DOHH2 (cell line): ENCODE results near the gene FASLG.

Source experiments
- EZH2phosphoT487 ChIP-seq: fragments of 200-600 bp; sonication (generic); IDR thresholded peaks from 2 replicates; pipeline ENCODE4 v1.6.1; 2017; ENCODE audit warnings: borderline replicate concordance, mild to moderate bottlenecking, antibody characterized with exemption, low read length, moderate library complexity, mixed read lengths
- TF ChIP-seq, protein P1 (sequence below): fragments of 200-600 bp; sonication (generic); IDR thresholded peaks from one replicate; pipeline ENCODE4 v1.5.1; 2014; ENCODE audit warnings: antibody characterized with exemption, mild to moderate bottlenecking, low read depth, low read length; ENCODE audit not compliant: poor library complexity, severe bottlenecking

DNA sequence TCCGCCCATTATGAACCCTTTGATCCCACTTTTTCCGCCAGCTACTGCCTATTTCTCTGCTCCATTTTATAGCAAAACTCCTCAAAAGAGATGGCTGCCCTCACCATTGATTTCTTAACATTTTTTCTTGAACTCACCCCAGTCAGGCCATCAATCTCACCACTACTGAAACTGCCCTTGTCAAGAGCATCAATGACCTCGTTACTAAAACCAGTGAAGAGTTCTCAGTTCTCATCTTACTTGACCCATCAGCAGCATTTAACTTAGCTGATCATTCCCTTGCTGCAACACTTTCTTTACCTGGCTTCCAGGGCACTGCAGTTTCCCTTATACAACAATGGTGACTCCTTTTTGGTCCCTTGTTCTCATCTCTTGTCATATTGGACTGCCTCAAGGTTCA is 35.2 kb upstream of the FASLG start:
- TF ChIP-seq, protein P1, sequence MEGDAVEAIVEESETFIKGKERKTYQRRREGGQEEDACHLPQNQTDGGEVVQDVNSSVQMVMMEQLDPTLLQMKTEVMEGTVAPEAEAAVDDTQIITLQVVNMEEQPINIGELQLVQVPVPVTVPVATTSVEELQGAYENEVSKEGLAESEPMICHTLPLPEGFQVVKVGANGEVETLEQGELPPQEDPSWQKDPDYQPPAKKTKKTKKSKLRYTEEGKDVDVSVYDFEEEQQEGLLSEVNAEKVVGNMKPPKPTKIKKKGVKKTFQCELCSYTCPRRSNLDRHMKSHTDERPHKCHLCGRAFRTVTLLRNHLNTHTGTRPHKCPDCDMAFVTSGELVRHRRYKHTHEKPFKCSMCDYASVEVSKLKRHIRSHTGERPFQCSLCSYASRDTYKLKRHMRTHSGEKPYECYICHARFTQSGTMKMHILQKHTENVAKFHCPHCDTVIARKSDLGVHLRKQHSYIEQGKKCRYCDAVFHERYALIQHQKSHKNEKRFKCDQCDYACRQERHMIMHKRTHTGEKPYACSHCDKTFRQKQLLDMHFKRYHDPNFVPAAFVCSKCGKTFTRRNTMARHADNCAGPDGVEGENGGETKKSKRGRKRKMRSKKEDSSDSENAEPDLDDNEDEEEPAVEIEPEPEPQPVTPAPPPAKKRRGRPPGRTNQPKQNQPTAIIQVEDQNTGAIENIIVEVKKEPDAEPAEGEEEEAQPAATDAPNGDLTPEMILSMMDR = no peak
- no peak for TF ChIP-seq EZH2phosphoT487
